ENCODE results near the gene BUD31. TPM values are rescaled to one million over a fixed set of nuclear protein-coding genes. Genes with fewer than 3 reads are reported as not detected.

BUD31 gene
- total and polyA plus RNA-seq, 2 of the 13 experiments (the other 11 are each of a cell fraction or from before 2014, with no cell fraction given) = 35.1 to 79.1 TPM

DNA sequence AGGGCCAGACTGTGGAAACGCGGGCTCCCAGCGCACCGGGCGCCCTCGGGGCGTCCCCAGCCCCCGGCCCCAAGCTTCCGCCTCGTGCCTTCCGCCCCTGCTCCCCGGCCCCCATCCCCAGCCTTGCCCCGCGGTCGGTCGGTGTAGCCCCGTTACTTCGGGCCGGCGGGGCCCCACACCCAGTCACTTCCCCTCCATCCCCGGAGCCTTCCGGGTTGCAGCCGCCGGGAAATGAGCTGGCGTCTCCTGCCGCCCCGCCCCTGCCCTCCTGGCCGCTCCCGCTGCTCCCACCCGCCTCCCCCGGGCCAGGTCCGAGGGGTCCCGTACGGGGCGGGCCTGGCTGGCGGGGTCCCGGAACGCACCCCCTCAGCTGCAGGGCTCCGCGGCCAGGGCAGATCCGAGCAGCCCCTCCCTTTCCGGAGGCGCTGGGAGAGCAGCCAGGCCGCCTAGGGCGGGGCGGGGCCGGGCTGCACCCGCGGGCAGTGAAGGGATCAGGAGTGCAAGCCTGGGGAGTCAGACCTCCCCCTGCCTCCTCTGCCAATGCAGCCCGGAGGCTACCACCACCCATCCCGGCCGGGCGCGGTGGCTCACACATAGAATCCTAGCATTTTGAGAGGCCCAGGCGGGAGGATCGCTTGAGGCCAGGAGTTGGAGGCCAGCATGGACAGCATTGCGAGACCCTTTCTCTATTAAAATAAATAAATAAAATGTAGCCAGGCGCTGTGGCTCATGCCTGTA is 33.5 kb upstream of the BUD31 start (continued):
- TF ChIP-seq, protein P1, sequence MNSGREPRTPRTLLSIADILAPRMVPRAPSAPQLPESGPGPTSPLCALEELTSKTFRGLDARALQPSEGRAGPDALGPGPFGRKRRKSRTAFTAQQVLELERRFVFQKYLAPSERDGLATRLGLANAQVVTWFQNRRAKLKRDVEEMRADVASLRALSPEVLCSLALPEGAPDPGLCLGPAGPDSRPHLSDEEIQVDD (CRISPR knock-in tag; IDR thresholded peaks at IDR 0.05; ENCODE audit: borderline replicate concordance) = 0 out of 2 replicates have a peak, but pooled peaks have one; percentile 39
- no peak for TF ChIP-seq SMARCE1 (IDR thresholded peaks at IDR 0.05; ENCODE audit: borderline replicate concordance)
- no peak for TF ChIP-seq ZNF564 (CRISPR knock-in tag; IDR thresholded peaks at IDR 0.05)
- peak; percentile 38; the same call in 1 of the 2 replicates for TF ChIP-seq ZNF724P (CRISPR knock-in tag; IDR thresholded peaks at IDR 0.05; ENCODE audit: borderline replicate concordance)
- TF ChIP-seq, protein P2, sequence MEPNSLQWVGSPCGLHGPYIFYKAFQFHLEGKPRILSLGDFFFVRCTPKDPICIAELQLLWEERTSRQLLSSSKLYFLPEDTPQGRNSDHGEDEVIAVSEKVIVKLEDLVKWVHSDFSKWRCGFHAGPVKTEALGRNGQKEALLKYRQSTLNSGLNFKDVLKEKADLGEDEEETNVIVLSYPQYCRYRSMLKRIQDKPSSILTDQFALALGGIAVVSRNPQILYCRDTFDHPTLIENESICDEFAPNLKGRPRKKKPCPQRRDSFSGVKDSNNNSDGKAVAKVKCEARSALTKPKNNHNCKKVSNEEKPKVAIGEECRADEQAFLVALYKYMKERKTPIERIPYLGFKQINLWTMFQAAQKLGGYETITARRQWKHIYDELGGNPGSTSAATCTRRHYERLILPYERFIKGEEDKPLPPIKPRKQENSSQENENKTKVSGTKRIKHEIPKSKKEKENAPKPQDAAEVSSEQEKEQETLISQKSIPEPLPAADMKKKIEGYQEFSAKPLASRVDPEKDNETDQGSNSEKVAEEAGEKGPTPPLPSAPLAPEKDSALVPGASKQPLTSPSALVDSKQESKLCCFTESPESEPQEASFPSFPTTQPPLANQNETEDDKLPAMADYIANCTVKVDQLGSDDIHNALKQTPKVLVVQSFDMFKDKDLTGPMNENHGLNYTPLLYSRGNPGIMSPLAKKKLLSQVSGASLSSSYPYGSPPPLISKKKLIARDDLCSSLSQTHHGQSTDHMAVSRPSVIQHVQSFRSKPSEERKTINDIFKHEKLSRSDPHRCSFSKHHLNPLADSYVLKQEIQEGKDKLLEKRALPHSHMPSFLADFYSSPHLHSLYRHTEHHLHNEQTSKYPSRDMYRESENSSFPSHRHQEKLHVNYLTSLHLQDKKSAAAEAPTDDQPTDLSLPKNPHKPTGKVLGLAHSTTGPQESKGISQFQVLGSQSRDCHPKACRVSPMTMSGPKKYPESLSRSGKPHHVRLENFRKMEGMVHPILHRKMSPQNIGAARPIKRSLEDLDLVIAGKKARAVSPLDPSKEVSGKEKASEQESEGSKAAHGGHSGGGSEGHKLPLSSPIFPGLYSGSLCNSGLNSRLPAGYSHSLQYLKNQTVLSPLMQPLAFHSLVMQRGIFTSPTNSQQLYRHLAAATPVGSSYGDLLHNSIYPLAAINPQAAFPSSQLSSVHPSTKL (CRISPR knock-in tag; IDR thresholded peaks at IDR 0.05) = 0 out of 2 replicates have a peak, but pooled peaks have one; percentile 17
- TF ChIP-seq ZNF30 (CRISPR knock-in tag; IDR thresholded peaks at IDR 0.05) = no peak; the same call in 1 of the 2 replicates
- 0 out of 2 replicates have a peak, but pooled peaks have one; percentile 33 for TF ChIP-seq KDM5B (CRISPR knock-in tag; IDR thresholded peaks at IDR 0.05; ENCODE audit: borderline replicate concordance)
- TF ChIP-seq MED1 (CRISPR knock-in tag; IDR thresholded peaks at IDR 0.05) = peak; percentile 60
- no peak for TF ChIP-seq RCOR2 (CRISPR knock-in tag; IDR thresholded peaks at IDR 0.05)
- no peak for TF ChIP-seq STAG1 (CRISPR knock-in tag; IDR thresholded peaks at IDR 0.05)
- TF ChIP-seq NBN (conservative IDR thresholded peaks at IDR 0.05) = no peak
- TF ChIP-seq POLR2AphosphoS2 (IDR thresholded peaks at IDR 0.05; ENCODE audit: low read depth, low read length) = no peak
- TF ChIP-seq, protein P3, sequence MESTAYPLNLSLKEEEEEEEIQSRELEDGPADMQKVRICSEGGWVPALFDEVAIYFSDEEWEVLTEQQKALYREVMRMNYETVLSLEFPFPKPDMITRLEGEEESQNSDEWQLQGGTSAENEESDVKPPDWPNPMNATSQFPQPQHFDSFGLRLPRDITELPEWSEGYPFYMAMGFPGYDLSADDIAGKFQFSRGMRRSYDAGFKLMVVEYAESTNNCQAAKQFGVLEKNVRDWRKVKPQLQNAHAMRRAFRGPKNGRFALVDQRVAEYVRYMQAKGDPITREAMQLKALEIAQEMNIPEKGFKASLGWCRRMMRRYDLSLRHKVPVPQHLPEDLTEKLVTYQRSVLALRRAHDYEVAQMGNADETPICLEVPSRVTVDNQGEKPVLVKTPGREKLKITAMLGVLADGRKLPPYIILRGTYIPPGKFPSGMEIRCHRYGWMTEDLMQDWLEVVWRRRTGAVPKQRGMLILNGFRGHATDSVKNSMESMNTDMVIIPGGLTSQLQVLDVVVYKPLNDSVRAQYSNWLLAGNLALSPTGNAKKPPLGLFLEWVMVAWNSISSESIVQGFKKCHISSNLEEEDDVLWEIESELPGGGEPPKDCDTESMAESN (CRISPR knock-in tag; conservative IDR thresholded peaks at IDR 0.05) = 0 out of 2 replicates have a peak, but pooled peaks have one; percentile 22
- TF ChIP-seq ZNF12 (CRISPR knock-in tag; IDR thresholded peaks at IDR 0.05) = no peak
- TF ChIP-seq, protein P4, sequence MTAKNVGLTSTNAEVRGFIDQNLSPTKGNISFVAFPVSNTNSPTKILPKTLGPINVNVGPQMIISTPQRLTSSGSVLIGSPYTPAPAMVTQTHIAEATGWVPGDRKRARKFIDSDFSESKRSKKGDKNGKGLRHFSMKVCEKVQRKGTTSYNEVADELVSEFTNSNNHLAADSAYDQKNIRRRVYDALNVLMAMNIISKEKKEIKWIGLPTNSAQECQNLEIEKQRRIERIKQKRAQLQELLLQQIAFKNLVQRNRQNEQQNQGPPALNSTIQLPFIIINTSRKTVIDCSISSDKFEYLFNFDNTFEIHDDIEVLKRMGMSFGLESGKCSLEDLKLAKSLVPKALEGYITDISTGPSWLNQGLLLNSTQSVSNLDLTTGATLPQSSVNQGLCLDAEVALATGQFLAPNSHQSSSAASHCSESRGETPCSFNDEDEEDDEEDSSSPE (CRISPR knock-in tag; IDR thresholded peaks at IDR 0.05) = peak; percentile 40; the same call in 1 of the 2 replicates
- no peak for TF ChIP-seq ZNF644 (CRISPR knock-in tag; IDR thresholded peaks at IDR 0.05; ENCODE audit: low read depth)
- TF ChIP-seq, protein P5, sequence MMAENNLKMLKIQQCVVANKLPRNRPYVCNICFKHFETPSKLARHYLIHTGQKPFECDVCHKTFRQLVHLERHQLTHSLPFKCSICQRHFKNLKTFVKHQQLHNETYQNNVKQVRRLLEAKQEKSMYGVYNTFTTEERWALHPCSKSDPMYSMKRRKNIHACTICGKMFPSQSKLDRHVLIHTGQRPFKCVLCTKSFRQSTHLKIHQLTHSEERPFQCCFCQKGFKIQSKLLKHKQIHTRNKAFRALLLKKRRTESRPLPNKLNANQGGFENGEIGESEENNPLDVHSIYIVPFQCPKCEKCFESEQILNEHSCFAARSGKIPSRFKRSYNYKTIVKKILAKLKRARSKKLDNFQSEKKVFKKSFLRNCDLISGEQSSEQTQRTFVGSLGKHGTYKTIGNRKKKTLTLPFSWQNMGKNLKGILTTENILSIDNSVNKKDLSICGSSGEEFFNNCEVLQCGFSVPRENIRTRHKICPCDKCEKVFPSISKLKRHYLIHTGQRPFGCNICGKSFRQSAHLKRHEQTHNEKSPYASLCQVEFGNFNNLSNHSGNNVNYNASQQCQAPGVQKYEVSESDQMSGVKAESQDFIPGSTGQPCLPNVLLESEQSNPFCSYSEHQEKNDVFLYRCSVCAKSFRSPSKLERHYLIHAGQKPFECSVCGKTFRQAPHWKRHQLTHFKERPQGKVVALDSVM (CRISPR knock-in tag; IDR thresholded peaks at IDR 0.05) = peak; percentile 99
- TF ChIP-seq SALL1 (CRISPR knock-in tag; IDR thresholded peaks at IDR 0.05) = peak; percentile 35; the same call in 1 of the 2 replicates
- TF ChIP-seq ZFP90 (CRISPR knock-in tag; IDR thresholded peaks at IDR 0.05; ENCODE audit: borderline replicate concordance) = no peak
- no peak for TF ChIP-seq ZNF3 (CRISPR knock-in tag; IDR thresholded peaks at IDR 0.05)
- peak; percentile 66 for TF ChIP-seq KAT8 (CRISPR knock-in tag; IDR thresholded peaks at IDR 0.05)

Data from HepG2 (cell line).